H1 (cell line): Measurements from ENCODE around the gene IRAK4. TPM values are rescaled to one million over a fixed set of nuclear protein-coding genes. Genes with fewer than 3 reads are reported as not detected.

Experiments
- HDAC6 ChIP-seq: IDR thresholded peaks from one replicate; pipeline ENCODE4 v1.7.1; 2012; ENCODE audit warnings: low read depth, mild to moderate bottlenecking, inconsistent platforms, low read length, moderate library complexity
- RAD21 ChIP-seq, 2 experiments: IDR thresholded peaks in 1 of 2; conservative IDR thresholded peaks in 1 of 2; 2 replicates each; pipeline ENCODE4 v1.6.1; 2011; ENCODE audit warnings: low read depth in 2 of 2, low read length in 2 of 2, improper control_type of control experiment in 1 of 2, inconsistent platforms in 1 of 2, mild to moderate bottlenecking in 1 of 2, moderate library complexity in 1 of 2
- SIN3A ChIP-seq, 2 experiments: IDR thresholded peaks in 1 of 2; conservative IDR thresholded peaks in 1 of 2; 2 replicates each; pipeline ENCODE4 v1.6.1; 2011 to 2012; ENCODE audit warnings: low read length in 2 of 2, improper control_type of control experiment in 1 of 2, low read depth in 1 of 2, mild to moderate bottlenecking in 1 of 2
- TAF7 ChIP-seq: optimal IDR thresholded peaks from 2 replicates; pipeline ENCODE3; 2011; ENCODE audit warnings: low read depth, mild to moderate bottlenecking, inconsistent platforms, low read length, moderate library complexity, borderline replicate concordance
- polyA plus RNA-seq, 7 experiments: library from polyadenylated mRNA; depleted of rRNA in 3 of 7; stranded (reverse) in 5 of 7; unstranded in 2 of 7; fragments of >200 nt in 5 of 7; fragments of 200-250 nt in 2 of 7; gene quantifications; 1 replicate in 5 of 7; 2 replicates in 1 of 7; 4 replicates in 1 of 7; pipeline versions ENCODE4 v1.2.1 to v1.2.3, GENCODE V29; 2011 to 2013; ENCODE audit warnings: missing spikeins in 2 of 7, mixed read lengths in 2 of 7
- total RNA-seq: library from RNA; stranded (reverse); fragmentation: NEBNext Ultra II Directional; extraction: Animal tissue kit (Norgen Biotek cat#: 25700); gene quantifications from 2 replicates; pipeline ENCODE4 v1.2.1, GENCODE V29; 2021
- TF ChIP-seq, protein P1 (sequence below): fragments of 300-600 bp; sonication (generic); IDR thresholded peaks from 2 replicates; pipeline ENCODE4 v1.7.1; 2012; ENCODE audit warnings: low read length, moderate library complexity, mild to moderate bottlenecking, inconsistent platforms; ENCODE audit not compliant: insufficient replicate concordance
- TF ChIP-seq, protein P2 (sequence below): IDR thresholded peaks from 2 replicates; pipeline ENCODE4 v1.6.1; 2012; ENCODE audit warnings: inconsistent platforms
- TF ChIP-seq, protein P3 (sequence below): IDR thresholded peaks from 2 replicates; pipeline ENCODE4 v1.6.1; 2012; ENCODE audit warnings: low read length, inconsistent platforms

The IRAK4 gene
- total and polyA plus RNA-seq, 2 of the 8 experiments (the other 6 are each of a cell fraction or from before 2014, with no cell fraction given) = 2.3 to 7.7 TPM

- TF ChIP-seq, protein P1, sequence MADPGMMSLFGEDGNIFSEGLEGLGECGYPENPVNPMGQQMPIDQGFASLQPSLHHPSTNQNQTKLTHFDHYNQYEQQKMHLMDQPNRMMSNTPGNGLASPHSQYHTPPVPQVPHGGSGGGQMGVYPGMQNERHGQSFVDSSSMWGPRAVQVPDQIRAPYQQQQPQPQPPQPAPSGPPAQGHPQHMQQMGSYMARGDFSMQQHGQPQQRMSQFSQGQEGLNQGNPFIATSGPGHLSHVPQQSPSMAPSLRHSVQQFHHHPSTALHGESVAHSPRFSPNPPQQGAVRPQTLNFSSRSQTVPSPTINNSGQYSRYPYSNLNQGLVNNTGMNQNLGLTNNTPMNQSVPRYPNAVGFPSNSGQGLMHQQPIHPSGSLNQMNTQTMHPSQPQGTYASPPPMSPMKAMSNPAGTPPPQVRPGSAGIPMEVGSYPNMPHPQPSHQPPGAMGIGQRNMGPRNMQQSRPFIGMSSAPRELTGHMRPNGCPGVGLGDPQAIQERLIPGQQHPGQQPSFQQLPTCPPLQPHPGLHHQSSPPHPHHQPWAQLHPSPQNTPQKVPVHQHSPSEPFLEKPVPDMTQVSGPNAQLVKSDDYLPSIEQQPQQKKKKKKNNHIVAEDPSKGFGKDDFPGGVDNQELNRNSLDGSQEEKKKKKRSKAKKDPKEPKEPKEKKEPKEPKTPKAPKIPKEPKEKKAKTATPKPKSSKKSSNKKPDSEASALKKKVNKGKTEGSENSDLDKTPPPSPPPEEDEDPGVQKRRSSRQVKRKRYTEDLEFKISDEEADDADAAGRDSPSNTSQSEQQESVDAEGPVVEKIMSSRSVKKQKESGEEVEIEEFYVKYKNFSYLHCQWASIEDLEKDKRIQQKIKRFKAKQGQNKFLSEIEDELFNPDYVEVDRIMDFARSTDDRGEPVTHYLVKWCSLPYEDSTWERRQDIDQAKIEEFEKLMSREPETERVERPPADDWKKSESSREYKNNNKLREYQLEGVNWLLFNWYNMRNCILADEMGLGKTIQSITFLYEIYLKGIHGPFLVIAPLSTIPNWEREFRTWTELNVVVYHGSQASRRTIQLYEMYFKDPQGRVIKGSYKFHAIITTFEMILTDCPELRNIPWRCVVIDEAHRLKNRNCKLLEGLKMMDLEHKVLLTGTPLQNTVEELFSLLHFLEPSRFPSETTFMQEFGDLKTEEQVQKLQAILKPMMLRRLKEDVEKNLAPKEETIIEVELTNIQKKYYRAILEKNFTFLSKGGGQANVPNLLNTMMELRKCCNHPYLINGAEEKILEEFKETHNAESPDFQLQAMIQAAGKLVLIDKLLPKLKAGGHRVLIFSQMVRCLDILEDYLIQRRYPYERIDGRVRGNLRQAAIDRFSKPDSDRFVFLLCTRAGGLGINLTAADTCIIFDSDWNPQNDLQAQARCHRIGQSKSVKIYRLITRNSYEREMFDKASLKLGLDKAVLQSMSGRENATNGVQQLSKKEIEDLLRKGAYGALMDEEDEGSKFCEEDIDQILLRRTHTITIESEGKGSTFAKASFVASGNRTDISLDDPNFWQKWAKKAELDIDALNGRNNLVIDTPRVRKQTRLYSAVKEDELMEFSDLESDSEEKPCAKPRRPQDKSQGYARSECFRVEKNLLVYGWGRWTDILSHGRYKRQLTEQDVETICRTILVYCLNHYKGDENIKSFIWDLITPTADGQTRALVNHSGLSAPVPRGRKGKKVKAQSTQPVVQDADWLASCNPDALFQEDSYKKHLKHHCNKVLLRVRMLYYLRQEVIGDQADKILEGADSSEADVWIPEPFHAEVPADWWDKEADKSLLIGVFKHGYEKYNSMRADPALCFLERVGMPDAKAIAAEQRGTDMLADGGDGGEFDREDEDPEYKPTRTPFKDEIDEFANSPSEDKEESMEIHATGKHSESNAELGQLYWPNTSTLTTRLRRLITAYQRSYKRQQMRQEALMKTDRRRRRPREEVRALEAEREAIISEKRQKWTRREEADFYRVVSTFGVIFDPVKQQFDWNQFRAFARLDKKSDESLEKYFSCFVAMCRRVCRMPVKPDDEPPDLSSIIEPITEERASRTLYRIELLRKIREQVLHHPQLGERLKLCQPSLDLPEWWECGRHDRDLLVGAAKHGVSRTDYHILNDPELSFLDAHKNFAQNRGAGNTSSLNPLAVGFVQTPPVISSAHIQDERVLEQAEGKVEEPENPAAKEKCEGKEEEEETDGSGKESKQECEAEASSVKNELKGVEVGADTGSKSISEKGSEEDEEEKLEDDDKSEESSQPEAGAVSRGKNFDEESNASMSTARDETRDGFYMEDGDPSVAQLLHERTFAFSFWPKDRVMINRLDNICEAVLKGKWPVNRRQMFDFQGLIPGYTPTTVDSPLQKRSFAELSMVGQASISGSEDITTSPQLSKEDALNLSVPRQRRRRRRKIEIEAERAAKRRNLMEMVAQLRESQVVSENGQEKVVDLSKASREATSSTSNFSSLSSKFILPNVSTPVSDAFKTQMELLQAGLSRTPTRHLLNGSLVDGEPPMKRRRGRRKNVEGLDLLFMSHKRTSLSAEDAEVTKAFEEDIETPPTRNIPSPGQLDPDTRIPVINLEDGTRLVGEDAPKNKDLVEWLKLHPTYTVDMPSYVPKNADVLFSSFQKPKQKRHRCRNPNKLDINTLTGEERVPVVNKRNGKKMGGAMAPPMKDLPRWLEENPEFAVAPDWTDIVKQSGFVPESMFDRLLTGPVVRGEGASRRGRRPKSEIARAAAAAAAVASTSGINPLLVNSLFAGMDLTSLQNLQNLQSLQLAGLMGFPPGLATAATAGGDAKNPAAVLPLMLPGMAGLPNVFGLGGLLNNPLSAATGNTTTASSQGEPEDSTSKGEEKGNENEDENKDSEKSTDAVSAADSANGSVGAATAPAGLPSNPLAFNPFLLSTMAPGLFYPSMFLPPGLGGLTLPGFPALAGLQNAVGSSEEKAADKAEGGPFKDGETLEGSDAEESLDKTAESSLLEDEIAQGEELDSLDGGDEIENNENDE = no peak
- no peak for TF ChIP-seq RAD21 (IDR thresholded peaks at IDR 0.05 in 1 of 2, conservative IDR thresholded peaks at IDR 0.05 in 1 of 2; ENCODE audit: low read depth in 2 of 2, low read length in 2 of 2)
- no peak for TF ChIP-seq SIN3A (conservative IDR thresholded peaks at IDR 0.05 in 1 of 2, IDR thresholded peaks at IDR 0.05 in 1 of 2; ENCODE audit: low read depth in 1 of 2, low read length in 2 of 2)
- TF ChIP-seq HDAC6 = no peak
- TF ChIP-seq TAF7 = no peak
- TF ChIP-seq, protein P2, sequence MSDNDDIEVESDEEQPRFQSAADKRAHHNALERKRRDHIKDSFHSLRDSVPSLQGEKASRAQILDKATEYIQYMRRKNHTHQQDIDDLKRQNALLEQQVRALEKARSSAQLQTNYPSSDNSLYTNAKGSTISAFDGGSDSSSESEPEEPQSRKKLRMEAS = no peak
- TF ChIP-seq, protein P3, sequence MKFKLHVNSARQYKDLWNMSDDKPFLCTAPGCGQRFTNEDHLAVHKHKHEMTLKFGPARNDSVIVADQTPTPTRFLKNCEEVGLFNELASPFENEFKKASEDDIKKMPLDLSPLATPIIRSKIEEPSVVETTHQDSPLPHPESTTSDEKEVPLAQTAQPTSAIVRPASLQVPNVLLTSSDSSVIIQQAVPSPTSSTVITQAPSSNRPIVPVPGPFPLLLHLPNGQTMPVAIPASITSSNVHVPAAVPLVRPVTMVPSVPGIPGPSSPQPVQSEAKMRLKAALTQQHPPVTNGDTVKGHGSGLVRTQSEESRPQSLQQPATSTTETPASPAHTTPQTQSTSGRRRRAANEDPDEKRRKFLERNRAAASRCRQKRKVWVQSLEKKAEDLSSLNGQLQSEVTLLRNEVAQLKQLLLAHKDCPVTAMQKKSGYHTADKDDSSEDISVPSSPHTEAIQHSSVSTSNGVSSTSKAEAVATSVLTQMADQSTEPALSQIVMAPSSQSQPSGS = no peak
- TF ChIP-seq, all 59 proteins: peak for 0
Measured at GRCh38 chr12:43786899-43787693, 28.3 kb downstream of the IRAK4 start (continued).
